NCI-H2107 treated with DMSO at 0.1 percent for 48 hours (cell line): ENCODE data around the gene LACTB.
A peak's percentile ranks its signal among the peaks of the same experiment; 100 is the strongest.
"Not testable (repeated sequence)": the region's sequence is repeated elsewhere in the genome, so short reads cannot be mapped to it uniquely, and the experiment has no call there.

ENCODE experiments used
- DNase-seq: peaks from one replicate; lab custom pipeline; 2025; ENCODE audit not compliant: unreplicated experiment; lab: John Stamatoyannopoulos, UW

LACTB gene

DNA sequence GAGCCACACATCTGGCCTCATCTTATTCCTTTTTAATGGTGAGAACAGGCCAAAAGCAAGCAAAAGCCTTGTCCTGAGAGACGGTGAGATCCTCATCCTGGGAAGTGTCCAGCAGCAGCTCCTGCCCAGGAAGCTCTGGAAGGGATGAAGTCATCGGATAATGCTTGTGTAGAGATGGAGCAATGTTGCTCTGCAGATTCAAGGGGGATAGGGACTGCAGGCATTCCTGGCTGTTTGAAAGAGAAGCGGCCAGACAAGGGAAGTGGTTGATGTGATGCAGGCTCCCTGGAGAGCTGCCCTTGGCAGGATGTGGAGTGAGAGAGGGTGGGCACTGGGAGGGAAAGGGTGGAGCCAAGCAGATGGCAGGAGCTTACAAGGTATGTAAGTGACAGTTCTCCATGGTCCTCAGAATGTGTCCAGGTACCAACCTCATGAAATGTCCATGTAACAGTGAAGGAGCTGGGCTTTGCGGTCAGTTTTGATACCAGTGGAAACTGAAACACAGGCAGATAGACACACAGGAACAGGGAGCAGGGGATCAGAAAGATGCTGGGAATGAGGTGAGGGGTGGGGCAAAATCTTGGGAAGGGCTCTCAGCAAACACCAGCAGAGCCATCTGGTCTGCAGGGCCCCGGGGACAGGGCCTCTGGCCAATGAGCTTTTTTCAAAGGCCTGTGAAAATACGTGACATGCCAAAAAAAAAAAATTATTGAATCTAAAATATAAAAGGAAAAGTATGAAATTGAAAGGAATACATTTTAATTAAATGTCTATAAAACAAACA, 32.2 kb upstream of the LACTB start:
- no peak for DNase-seq

- no peak for DNase-seq
These were observed 31.2 kb upstream of the LACTB start for GRCh38 chr15:63090472-63090871.

GRCh38 chr15:63090887-63091286, 30.8 kb upstream of the LACTB start:
- no peak for DNase-seq

DNA sequence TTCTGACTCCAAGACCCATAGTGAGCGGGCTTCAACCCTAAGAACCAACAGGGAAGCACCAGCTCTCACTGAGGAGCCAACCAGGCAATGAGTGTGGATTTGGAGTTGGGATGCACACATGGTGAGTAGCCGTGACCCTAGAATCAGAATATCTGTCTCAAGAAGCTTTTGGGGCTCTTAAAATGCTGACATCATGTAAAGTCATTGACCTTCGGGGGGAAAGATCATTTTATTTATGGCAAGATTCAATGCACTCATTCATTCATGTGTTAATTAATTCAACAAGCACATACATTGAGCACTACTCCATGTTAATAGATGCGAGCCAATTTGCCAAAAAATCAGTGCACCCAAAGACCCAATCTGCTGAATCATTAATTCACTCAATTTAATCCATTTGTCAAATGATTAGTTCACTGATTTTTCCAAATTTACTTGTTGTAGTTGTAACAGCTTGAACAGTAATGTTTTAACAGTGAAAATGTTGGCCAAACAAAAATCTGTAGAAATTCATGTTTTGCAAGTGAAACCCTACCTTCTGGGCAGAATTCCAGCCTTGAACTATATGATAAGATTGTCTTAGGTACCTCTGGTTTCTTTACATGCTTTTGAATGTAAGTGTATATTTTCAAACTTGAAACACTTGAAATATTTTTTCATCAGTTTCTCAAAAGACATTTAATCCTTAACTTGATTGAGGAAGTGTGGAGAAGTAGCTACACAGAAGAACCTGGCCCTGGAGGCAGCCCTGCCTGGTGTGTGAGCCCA, 29.8 kb upstream of the LACTB start:
- DNase-seq: no peak

GRCh38 chr15:63093486-63094205, 28.0 kb upstream of the LACTB start:
- peak; percentile 50 for DNase-seq

DNA sequence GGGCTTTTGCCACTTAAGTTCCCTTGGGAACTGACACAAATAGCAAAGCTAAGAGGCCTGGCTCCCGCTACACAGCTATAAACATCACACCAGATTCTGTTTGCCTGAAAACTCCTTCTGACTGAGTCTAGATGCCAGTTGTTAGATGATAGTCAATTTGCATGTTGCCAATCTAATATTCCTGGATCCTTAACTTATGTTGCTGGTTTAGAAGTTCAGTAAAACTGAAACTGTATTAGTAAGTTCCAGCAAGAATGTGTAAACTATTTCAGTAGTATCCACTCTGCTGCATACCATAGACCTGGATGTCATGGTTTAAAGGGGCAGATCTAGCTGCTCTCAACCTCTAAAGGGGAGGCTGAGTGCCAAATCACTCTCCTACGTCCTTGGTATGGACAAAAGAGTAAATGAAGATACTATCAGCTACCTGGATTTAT, 27.1 kb upstream of the LACTB start:
- DNase-seq: peak; percentile 6

GRCh38 chr15:63096178-63096577, 25.5 kb upstream of the LACTB start:
- DNase-seq: no peak

DNA sequence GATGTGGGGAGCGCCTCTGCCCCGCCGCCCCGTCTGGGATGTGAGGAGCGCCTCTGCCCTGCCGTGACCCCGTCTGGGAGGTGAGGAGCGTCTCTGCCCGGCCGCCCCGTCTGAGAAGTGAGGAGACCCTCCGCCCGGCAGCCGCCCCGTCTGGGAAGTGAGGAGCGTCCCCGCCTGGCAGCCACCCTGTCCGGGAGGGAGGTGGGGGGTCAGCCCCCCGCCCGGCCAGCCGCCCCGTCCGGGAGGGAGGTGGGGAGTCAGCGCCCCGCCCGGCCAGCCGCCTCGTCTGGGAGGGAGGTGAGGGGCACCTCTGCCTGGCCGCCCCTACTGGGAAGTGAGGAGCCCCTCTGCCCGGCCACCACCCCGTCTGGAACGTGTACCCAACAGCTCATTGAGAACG, 22.8 kb upstream of the LACTB start:
- DNase-seq: not testable (repeated sequence)

- DNase-seq: not testable (repeated sequence)
These were observed 22.1 kb upstream of the LACTB start for GRCh38 chr15:63099581-63099980.

GRCh38 chr15:63103416-63103815, 18.2 kb upstream of the LACTB start:
- DNase-seq: no peak

DNA sequence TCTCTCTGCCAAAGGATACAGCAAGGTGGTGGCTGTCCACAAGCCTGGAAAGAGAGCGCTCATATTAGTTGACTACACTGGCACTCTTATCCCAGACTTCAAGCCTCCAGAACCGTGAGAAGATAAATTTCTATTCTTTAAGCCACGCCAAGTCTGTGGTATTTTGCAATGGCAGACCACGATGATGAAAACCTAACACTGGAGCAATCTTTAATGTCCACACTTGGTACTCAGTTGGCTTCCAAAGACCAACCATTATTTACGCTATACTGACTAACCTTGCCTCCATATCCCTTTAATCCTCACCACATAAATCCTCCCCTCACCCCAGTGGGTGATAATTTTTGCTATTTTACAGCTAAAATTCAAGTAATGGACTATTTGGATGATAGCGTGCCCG, 16.9 kb upstream of the LACTB start:
- DNase-seq: no peak

- DNase-seq: not testable (repeated sequence)
These were observed 16.3 kb upstream of the LACTB start for GRCh38 chr15:63105354-63105753.

- no peak for DNase-seq
These were observed 13.6 kb upstream of the LACTB start for GRCh38 chr15:63107895-63108546.

DNA sequence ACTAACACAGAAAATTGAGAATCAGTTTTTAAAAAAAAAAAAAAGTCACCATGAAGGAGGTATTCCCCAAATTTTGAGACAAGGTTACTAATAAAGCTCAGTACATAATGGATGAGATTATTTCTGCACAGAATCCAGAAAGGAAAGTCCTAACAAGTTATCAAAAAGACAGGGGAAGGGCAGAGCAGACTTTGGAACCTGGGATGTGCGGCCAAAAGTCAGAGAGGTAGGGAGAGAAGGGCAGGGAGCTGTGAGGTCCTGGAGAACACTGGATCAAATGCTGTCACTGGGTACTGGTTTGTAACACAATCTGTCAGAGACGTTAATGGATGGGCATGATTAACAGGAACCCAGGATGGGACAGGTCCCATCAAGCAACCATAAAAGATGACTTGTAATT, 12.2 kb upstream of the LACTB start:
- DNase-seq: no peak

GRCh38 chr15:63109920-63110319, 11.7 kb upstream of the LACTB start:
- no peak for DNase-seq

GRCh38 chr15:63110428-63111026, 11.1 kb upstream of the LACTB start:
- no peak for DNase-seq

GRCh38 chr15:63111481-63111880, 10.2 kb upstream of the LACTB start:
- no peak for DNase-seq

DNA sequence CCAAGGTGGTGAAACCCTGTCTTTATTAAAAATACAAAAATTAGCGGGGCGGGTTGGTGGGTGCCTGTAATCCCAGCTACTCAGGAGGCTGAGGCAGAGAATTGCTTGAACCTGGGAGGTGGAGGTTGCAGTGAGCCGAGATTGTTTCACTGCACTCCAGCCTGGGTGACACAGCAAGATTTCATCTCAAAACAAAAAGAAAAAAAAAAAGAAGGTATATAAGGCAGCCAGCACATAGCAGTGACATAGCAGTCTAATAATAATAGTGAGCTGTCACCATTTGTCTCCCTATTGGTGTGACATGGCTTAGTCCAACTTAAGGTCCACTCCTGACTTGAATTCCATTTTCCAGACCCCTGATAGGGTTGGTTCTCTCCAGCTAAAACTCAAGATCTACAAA, 8.8 kb upstream of the LACTB start:
- no peak for DNase-seq

- no peak for DNase-seq
These were observed 7.2 kb upstream of the LACTB start for GRCh38 chr15:63114465-63114864.

DNA sequence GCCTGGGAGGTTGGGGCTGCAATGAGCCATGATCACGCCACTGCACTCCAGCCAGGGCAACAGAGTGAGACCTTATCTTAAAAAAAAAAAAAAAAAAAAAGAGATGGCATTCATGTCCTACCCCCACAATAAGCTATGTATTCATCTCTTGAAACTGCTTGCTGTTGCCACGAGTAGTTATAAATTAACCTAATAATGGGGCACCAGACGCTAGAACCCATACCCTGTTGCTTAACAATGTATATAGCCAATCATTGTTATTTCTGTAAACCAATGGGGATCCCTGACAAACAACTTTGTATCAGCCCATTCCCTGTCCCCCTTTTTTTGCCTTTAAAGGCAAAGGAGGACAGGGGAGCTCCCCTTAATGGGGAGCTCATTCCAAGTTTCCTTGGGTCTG, 2.8 kb upstream of the LACTB start:
- no peak for DNase-seq
